MM.1S (cell line): Measurements from ENCODE around the gene CLEC18B.

ENCODE experiments used
- CTCF ChIP-seq: fragments of 300-600 bp; sonication (generic); IDR thresholded peaks from 2 replicates; pipeline ENCODE4 v1.5.1; 2016; ENCODE audit warnings: antibody characterized with exemption, low read length, mixed read lengths
- EZH2 ChIP-seq: fragments of 300-600 bp; sonication (generic); optimal IDR thresholded peaks from 2 replicates; pipeline ENCODE3; 2017; ENCODE audit warnings: low read depth, mild to moderate bottlenecking, antibody characterized with exemption, low read length, mixed read lengths

GRCh38 chr16:74450236-74450635 lies 29.0 kb upstream of the CLEC18B start:
- TF ChIP-seq CTCF: no peak
- no peak for TF ChIP-seq EZH2
